HCT116 (cell line): ENCODE measurements around the gene ENOX1.

Experiments
- CEBPB ChIP-seq: IDR thresholded peaks from 2 replicates; pipeline ENCODE4 v1.6.1; 2012; ENCODE audit warnings: low read depth
- CTCF ChIP-seq, 3 experiments: fragments of 200-600 bp in 1 of 3; sonication (generic) in 1 of 3; IDR thresholded peaks in 2 of 3; conservative IDR thresholded peaks in 1 of 3; 2 replicates each; pipeline ENCODE4 v1.5.1; 2012 to 2017; ENCODE audit warnings: low read depth in 2 of 3, low read length in 2 of 3, antibody characterized with exemption in 1 of 3, borderline replicate concordance in 1 of 3, control low read depth in 1 of 3, mild to moderate bottlenecking in 1 of 3, mixed read lengths in 1 of 3, mixed run types in 1 of 3, moderate library complexity in 1 of 3; ENCODE audit not compliant: insufficient read depth in 1 of 3
- POLR2A ChIP-seq: IDR thresholded peaks from 2 replicates; pipeline ENCODE4 v1.7.0; 2011; ENCODE audit warnings: borderline replicate concordance; ENCODE audit not compliant: insufficient read depth, insufficient read length; ENCODE audit errors: extremely low read depth

GRCh38 chr13:43546816-43547215 lies 240.0 kb downstream of the ENOX1 start:
- no peak for TF ChIP-seq CTCF (IDR thresholded peaks at IDR 0.05 in 2 of 3, conservative IDR thresholded peaks at IDR 0.05 in 1 of 3; ENCODE audit: borderline replicate concordance in 1 of 3, insufficient read depth in 1 of 3, low read depth in 2 of 3, low read length in 2 of 3)
- no peak for TF ChIP-seq POLR2A
- TF ChIP-seq CEBPB, result no peak
